Activated CD4-positive, alpha-beta T cell treated with anti-CD3 and anti-CD28 coated beads, Interleukin-2, Interleukin-4, amounts not matched to agents 100 ng/mL and 50 ng/mL, durations not matched to agents 16 hours and 8 hours (primary cell): ENCODE results near the gene CTTN.
A peak's percentile ranks its signal among the peaks of the same experiment; 100 is the strongest.

Source experiments
- DNase-seq: peaks from one replicate; pipeline ENCODE4 v3.0.0-alpha.2; 2020; ENCODE audit warnings: low spot score

Gene CTTN

GRCh38 chr11:70397983-70398833 is at the start of gene CTTN:
Gene CTTN (plus strand): TSS chr11:70398529. CDS start chr11:70407298, 8,769 bp downstream.
- DNase-seq, result peak; percentile 56

DNA sequence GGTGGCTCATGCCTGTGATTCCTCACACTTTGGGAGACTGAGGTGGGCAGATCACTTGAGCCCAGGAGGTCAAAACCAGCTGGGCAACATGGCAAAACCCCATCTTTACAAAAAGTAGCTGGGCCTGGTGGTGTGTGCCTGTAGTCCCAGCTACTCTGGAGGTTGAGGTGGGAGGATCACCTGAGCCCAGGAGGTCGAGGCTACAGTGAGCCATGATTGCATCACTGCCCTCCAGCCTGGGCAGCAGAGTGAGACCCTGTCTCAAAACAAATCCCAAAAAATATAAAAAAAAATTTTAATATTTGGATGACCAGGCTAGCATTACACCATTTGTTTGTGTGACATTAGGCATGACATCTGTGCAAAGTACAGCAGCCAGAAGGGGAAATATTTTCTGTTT is 49.7 kb upstream of the CTTN start:
- no peak for DNase-seq

- DNase-seq, result no peak
Observed at GRCh38 chr11:70351646-70352045, 46.7 kb upstream of the CTTN start.

DNA sequence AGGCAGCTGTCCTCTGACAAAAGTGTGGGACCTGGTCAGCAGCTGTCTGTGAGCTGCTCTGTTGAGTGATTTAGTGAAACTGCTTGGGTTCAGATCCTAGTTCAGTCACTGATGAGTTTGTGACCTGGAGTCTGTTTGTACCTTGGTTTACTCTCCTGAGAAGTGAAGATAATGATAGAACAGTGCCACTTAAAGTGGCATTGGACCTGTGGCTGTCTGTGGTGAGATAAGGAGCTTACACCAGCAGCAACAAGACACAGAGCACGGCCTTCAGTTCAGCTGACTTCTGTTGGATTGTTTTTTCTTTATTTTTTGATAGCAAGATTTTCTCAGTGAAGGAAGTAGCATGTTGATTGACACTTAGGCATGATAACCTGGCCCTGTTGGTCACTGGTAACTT is 46.2 kb upstream of the CTTN start:
- no peak for DNase-seq

DNA sequence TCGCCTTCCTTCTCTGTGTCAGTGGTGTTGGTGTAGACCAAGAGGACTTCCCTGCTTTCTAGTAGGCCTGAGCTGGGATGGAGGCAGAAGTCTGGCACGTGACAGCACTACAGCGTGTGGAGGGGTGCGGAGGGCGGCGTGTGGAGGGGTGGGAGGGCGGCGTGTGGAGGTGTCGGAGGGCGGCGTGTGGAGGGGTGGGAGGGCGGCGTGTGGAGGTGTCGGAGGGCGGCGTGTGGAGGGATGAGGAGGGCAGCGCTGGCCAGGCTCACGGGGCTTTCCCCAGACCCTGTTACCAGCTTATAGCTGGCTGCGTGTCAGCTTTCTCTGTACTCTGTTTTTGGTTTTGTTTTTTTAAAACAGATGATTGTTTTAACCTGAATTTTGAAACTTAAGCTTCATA is 45.7 kb upstream of the CTTN start:
- DNase-seq, result no peak

DNA sequence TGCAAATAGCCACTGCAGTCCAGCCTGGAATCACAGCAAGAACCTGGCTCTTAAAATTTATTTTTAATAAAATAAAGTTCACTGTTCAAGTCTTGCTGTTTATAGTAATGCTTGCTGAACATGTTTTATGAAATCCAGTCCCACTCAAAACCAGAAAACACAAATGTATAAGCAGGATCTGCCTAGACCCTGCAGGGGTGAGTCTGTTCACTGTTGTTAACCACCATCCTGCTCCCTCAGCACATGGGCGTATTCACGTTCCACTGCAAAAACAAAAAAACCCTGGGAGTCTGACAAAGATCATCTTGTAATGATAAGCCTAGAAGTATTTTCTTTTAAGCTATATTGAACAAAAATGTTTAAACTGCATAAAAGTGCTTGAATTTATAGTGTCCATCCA is 45.0 kb upstream of the CTTN start:
- DNase-seq, result no peak

DNA sequence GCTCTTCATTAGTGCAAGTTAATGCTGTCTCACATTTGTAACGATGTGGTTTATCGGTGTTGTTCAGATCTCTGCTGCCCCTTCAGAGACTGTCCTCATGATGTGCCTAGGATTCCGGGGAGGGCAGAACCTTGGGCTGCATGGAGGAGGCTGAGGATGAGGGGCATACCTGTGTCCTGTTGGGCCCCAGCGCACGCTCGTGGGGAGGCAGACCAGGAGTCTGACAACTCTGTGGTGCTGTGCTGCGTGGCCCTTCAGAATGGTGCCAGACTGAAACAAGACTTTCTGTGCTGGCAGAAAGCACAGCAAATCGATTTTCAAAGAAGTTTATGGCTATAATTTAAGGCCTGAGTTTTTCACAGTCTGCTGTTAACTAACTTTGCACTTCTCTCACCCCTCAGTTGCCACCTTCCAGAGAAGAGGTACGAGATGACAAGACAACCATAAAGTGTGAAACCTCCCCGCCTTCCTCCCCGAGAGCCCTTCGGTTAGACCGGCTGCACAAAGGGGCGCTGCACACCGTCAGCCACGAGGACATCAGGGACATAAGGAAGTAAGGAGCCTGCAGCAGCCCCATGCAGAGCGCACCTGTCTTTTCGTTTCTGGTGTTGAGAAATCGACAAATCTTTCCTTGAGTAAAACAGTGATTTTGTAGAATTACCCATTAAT is 44.3 kb upstream of the CTTN start:
- no peak for DNase-seq

DNA sequence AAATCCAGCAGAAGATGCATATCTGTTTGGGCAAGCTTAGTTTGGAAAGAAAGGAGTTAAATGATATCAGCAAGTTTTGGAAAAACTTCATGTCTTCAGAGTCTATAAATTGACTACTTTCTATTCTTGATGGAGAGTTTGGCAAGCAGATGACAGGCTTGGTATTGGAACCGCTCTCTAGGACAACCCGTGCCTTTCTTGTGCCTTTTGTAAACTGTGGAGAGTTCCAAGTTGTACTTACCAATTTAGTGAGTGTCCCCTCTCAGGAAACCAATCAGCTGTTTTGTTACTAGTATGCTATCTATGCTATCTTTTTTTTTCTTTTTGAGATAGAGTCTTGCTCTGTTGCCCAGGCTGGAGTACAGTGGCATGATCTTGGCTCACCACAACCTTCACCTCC is 43.7 kb upstream of the CTTN start:
- no peak for DNase-seq

DNA sequence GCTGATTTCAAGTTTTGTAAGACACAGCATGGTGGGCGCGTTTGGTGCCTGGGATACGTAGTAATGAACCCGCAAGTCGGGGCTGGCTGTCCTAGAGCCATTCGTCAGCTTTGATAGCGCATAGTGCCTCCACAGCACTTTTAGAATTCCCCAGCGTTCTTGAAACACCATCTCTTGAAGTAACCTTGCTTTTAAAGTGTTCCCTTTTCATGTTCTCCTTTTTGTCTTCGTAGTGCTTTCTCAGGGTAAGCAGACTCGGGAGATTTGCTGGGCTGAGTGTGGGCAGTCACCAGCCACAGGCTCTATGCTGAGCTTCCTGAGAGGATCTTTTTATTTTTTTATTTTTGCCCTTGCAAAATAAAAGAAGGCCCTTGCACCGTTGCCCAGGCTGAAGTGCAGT is 39.6 kb upstream of the CTTN start:
- no peak for DNase-seq

DNA sequence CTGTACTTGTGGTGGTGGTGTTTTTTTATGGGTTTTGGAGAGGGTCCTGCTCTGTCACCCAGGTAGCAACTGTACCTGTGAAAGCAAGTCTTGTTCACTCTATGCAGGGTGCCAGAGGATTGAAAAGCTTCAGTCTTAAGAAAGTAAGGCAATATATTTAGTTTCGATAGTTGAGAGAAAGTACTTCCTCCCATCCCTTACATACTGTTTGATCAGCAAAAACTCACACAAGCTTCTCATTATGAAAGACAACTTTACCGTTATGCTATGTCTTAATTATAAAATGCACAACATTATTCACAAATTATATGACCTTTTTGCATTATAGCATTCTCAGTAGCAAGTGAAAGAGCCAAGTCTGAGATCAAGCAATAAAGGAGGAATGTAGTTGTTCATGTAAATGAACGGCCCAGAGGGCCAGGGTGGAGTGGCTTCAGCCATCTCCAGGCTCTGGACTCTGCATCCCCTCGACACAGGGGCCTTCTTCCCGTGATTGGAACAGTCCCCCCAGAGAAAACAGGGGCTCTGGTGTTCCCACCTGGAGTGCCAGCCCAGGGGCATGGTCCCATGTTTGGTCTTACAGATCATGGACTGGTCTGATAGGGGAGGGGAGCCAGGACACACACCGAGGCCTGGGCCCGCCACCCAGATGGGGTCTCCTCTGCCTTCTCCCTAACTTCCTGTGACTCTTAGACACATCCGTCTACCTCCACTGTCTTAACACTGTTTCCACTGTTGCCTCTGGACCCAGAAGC is 38.7 kb upstream of the CTTN start:
- no peak for DNase-seq

GRCh38 chr11:70360211-70360610 is 38.1 kb upstream of the CTTN start:
- no peak for DNase-seq

DNA sequence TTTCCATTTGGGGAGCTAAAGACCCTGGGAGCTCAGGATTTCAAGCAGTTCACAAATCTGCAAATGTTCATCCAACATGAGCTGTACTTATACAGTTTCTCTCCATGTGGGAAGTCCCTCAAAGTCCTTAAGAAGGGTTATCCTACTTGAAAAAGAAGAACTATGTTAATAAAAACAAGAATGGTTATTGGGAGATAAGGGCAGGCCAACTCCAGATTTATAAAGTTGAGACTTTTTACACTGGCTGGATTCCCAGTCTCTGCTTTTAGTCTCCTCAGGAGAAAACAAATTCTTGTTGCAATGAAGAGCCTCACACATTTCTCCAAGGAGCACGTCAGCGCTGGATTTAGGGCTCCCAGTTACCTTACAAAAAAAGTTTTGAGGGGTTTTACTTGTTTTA is 34.2 kb upstream of the CTTN start:
- no peak for DNase-seq

- DNase-seq, result peak; percentile 80
Observed at GRCh38 chr11:70364745-70365543, 33.4 kb upstream of the CTTN start.

DNA sequence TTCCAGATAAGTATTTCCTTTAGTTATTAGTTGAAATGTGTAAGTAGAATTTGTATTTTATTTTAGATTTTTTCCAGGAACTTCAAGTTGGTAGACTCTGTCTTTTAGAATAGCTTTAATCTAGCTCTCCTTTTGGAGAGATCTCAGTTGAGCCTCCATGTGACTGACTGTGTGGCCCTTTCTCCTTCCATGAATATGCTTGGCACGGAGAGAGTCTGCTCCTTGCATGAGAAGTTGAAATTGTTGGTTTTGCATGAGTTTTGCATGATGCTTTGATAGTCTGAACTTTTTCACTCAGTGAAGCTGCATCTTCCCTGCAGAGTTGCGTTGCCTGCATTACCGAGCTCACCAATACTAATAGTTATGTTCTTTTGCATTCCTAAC is 32.8 kb upstream of the CTTN start:
- no peak for DNase-seq

DNA sequence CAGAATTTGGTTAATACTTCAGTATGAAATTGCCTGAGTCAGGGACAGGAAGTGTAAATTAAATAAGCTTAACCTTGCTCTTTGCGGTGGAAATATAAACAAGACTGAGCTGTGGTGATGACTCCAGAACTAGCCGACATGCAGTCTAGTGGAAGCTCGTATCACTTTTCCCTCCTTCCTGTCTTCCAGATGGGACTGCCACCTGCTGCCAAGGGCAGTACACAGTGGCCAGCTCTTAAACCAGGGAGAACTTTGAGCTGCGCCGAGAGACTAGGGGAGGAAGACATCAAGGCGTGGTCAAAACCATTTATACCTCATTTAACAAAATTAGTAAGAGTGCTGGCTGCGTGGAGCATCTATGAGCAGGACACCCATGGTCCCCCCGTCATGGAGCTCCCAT is 31.3 kb upstream of the CTTN start:
- no peak for DNase-seq

- no peak for DNase-seq
Observed at GRCh38 chr11:70368961-70369360, 29.4 kb upstream of the CTTN start.

GRCh38 chr11:70371241-70371640 is 27.1 kb upstream of the CTTN start:
- DNase-seq, result no peak

DNA sequence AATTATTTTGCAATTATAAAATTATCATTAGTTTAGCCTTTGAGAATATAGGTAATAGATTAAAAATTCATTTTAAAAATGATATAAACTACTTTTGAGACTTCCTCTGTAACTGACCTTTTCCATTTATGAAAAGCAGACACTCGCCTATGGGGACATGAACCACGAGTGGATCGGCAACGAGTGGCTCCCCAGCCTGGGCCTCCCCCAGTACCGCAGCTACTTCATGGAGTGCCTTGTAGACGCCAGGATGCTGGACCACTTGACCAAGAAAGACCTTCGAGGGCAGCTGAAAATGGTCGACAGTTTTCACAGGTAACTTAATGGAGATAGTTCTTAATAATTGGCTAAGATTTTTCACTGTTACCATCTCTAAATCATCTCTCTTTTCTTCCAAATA is 26.3 kb upstream of the CTTN start:
- no peak for DNase-seq

- DNase-seq, result no peak
Observed at GRCh38 chr11:70376621-70377020, 21.7 kb upstream of the CTTN start.

DNA sequence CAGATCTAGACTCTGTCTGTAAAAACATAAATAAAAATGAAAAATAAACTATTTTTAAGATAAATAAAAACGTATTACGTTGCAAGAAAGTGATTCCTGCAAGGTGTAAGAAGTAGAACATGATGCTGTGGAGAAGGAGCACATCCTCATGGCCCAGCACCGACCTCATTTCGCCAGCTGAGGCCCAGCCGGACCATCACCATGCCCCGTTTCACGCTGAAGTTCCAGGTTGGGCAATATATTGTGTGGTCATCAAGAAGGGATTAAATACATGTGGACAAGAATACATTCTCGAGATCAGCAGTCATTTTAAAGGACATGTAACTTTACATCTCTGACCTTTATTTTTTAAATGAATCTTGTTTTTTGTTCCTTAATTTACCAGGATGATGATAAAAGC is 20.7 kb upstream of the CTTN start:
- no peak for DNase-seq

DNA sequence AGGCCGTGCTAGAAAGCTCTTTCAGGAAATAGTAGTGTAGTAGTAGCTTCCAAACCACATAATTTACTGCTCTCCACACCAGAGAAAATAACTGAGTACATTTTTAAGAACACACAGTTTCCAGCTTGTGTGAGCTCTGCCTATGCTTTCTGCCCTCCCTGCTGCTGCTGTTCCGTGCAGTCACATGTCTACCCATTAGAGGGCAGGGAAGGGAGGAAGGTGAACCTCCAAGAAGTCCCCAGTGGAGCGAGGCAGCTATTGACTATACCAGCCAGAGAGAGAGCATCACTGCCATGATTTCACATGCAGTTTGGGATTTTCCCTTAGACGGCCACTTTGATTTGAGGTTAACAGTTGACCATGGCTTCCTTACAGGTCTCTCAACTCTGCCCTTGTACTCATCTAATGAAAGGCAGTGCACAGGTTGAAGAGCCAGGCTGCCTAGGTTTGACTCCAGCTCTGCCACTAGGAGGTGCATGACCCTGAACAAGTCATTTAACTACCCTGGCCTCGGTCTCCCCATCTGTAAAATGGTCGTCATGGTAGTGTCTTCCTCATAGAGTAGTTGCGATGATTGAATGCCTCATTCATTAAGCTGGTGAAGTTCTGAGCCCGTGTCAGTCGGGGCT is 19.7 kb upstream of the CTTN start:
- no peak for DNase-seq

DNA sequence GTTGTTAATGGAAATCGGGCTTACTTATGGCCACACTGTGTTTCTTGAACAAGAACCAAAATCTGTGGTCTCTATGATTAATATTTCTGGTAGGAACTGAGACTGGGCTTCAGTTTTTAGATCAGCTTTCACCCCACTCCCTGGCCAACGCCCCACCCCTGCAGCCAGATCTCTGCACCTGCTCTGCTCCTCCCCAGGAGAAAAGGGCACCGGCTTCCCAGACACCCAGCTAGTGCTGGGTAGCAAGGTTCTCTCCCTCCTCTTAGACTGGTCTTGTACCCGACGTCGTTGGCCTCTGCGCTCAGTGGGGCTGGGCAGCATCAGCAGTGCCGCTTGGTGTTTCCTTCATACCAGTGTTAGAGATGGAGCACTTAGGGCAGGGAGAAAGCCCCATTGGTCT is 17.0 kb upstream of the CTTN start:
- DNase-seq, result no peak
